ENCODE results near the gene C1D.

Gene C1D

GRCh38 chr2:68057658-68058396, 5.0 kb downstream of the C1D start:
- TF ChIP-seq FOXP2 (optimal IDR thresholded peaks at IDR 0.05; ENCODE audit: borderline replicate concordance, extremely low read depth, extremely low read length, insufficient read depth), result no peak
- no peak for TF ChIP-seq SIN3A (IDR thresholded peaks at IDR 0.05; ENCODE audit: borderline replicate concordance, insufficient read depth, low read length)
- TF ChIP-seq REST (IDR thresholded peaks at IDR 0.05; ENCODE audit: insufficient read depth in 1 of 2, low read depth in 2 of 2, low read length in 2 of 2), result no peak
- TF ChIP-seq TAF1 (IDR thresholded peaks at IDR 0.05; ENCODE audit: borderline replicate concordance, insufficient read depth, low read length), result no peak
- TF ChIP-seq POLR2AphosphoS5 (IDR thresholded peaks at IDR 0.05; ENCODE audit: low read depth, low read length), result no peak

- TF ChIP-seq FOXP2 (optimal IDR thresholded peaks at IDR 0.05; ENCODE audit: borderline replicate concordance, extremely low read depth, extremely low read length, insufficient read depth), result no peak
- TF ChIP-seq POLR2AphosphoS5 (IDR thresholded peaks at IDR 0.05; ENCODE audit: low read depth, low read length), result no peak
- no peak for TF ChIP-seq REST (IDR thresholded peaks at IDR 0.05; ENCODE audit: insufficient read depth in 1 of 2, low read depth in 2 of 2, low read length in 2 of 2)
- no peak for TF ChIP-seq TAF1 (IDR thresholded peaks at IDR 0.05; ENCODE audit: borderline replicate concordance, insufficient read depth, low read length)
- TF ChIP-seq SIN3A (IDR thresholded peaks at IDR 0.05; ENCODE audit: borderline replicate concordance, insufficient read depth, low read length), result no peak
Measured at GRCh38 chr2:68052717-68053422, 9.9 kb downstream of the C1D start.

DNA sequence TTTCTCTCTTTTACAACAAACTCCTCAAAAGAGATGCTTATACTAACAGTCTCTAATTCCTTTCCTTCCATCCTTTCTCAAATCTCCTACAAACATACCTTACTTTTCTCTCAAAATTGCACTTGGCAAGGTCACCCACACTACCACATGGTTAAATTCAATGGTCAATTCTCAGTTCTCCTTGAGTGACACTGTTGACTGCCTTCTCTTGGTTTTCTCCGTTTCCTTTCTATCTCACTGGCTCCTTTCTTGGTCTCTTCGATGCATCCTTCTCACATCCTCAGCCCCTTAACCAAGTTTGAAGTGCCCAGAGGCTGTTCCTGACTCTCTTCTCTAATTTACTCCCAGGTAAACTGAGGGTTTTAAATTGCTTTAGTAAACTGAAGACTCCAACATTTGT, 12.5 kb downstream of the C1D start:
- no peak for TF ChIP-seq FOXP2 (optimal IDR thresholded peaks at IDR 0.05; ENCODE audit: borderline replicate concordance, extremely low read depth, extremely low read length, insufficient read depth)
- no peak for TF ChIP-seq SIN3A (IDR thresholded peaks at IDR 0.05; ENCODE audit: borderline replicate concordance, insufficient read depth, low read length)
- TF ChIP-seq REST (IDR thresholded peaks at IDR 0.05; ENCODE audit: insufficient read depth in 1 of 2, low read depth in 2 of 2, low read length in 2 of 2), result no peak
- no peak for TF ChIP-seq POLR2AphosphoS5 (IDR thresholded peaks at IDR 0.05; ENCODE audit: low read depth, low read length)
- TF ChIP-seq TAF1 (IDR thresholded peaks at IDR 0.05; ENCODE audit: borderline replicate concordance, insufficient read depth, low read length), result no peak

DNA sequence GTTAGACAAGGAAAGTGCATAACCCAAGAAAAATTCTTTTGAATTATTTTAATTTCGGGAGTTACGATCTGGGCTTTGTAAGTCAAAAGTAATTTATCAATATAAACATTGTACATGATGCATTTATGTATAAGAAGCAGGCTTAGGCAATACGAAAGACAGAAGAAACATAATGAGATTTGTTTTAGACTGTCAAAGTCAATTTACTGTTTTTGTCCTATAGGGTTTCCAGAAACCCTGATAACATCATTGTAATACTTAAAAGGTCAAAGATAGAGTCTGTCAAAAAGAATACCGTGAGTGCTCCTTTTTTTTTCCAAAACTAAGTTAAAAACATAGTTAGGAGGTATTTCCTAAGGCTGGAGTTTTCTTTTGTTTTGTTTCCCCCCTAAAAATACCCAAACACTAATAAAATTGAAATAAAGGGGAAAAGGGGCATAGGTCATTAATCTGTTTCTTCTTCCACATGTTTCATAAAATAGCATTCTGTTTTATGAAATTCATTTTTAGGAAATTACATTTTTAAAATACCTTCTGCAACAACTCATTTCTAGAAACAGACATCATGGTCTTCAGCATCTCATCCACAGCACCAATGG, 16.1 kb downstream of the C1D start:
- TF ChIP-seq SIN3A (IDR thresholded peaks at IDR 0.05; ENCODE audit: borderline replicate concordance, insufficient read depth, low read length) (no peak), REST (IDR thresholded peaks at IDR 0.05; ENCODE audit: insufficient read depth in 1 of 2, low read depth in 2 of 2, low read length in 2 of 2) (no peak), TAF1 (IDR thresholded peaks at IDR 0.05; ENCODE audit: borderline replicate concordance, insufficient read depth, low read length) (no peak)
